Bronchial epithelial cell (primary cell): ENCODE data around the gene IL15. TPM values are rescaled to one million over a fixed set of nuclear protein-coding genes. Genes with fewer than 3 reads are reported as not detected.
A peak's percentile ranks its signal among the peaks of the same experiment; 100 is the strongest.

Experiments used
- DNase-seq: peaks from one replicate; pipeline ENCODE4 v3.0.0-alpha.2; 2010; ENCODE audit warnings: low read depth
- FAIRE-seq: peaks from 2 replicates; lab custom pipeline; 2011; peaks lifted over from hg19 to GRCh38; lab: Jason Lieb, UNC
- H3K27me3 ChIP-seq: 2 replicates; pipeline ENCODE4 v1.5.1; 2011; ENCODE audit warnings: low read length; ENCODE audit not compliant: control insufficient read depth, insufficient read depth
- H3K36me3 ChIP-seq: 2 replicates; pipeline ENCODE4 v1.5.1; 2011; ENCODE audit warnings: low read length; ENCODE audit not compliant: control insufficient read depth, insufficient read depth
- H3K4me3 ChIP-seq: 2 replicates; pipeline ENCODE4 v1.5.1; 2011; ENCODE audit warnings: mild to moderate bottlenecking, low read depth, low read length, control low read depth
- total RNA-seq: library from RNA; depleted of rRNA; stranded (reverse); fragments of >200 nt; gene quantifications from 2 replicates; pipeline ENCODE4 v1.2.1, GENCODE V29; 2014
- TF ChIP-seq, protein P1 (sequence below): IDR thresholded peaks from 2 replicates; pipeline ENCODE4 v1.5.1; 2011; ENCODE audit warnings: mild to moderate bottlenecking, moderate library complexity, low read length, control low read depth, inconsistent platforms; ENCODE audit not compliant: insufficient read depth, severe bottlenecking

IL15 gene
- total RNA-seq, 1 donor from 2014 or later: 0.53 TPM

- FAIRE-seq (no peak), DNase-seq (no peak)
- H3K27me3 ChIP-seq: no peaks in the 10 kb centered on the region
Observed at GRCh38 chr4:141642063-141642462, 5.7 kb downstream of the IL15 start.

DNA sequence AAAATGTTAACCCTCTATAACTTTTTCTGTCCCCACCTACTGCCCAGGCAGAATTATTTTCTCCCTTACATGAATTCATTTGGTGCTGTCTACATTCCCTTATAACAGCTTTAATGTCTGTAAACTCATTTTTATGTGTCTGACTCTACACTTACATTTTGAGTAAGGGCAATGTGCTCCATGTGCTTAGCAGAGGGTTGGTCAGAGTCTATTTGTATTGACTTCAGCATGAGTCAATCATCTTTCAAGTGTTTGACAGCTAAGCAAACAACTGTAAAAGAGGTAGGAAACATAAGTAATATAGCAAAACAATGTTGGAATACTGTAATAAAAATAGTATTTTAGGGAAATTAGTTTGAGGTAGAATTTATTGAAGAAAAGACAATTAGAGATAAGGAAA is 6.3 kb downstream of the IL15 start:
- H3K4me3 ChIP-seq: no peak overlapping the region
- no peaks in the 10 kb centered on the region for H3K27me3 ChIP-seq
- FAIRE-seq (no peak), DNase-seq (peak; percentile 84)
- H3K36me3 ChIP-seq: no peaks in the 10 kb centered on the region
- TF ChIP-seq, protein P1, sequence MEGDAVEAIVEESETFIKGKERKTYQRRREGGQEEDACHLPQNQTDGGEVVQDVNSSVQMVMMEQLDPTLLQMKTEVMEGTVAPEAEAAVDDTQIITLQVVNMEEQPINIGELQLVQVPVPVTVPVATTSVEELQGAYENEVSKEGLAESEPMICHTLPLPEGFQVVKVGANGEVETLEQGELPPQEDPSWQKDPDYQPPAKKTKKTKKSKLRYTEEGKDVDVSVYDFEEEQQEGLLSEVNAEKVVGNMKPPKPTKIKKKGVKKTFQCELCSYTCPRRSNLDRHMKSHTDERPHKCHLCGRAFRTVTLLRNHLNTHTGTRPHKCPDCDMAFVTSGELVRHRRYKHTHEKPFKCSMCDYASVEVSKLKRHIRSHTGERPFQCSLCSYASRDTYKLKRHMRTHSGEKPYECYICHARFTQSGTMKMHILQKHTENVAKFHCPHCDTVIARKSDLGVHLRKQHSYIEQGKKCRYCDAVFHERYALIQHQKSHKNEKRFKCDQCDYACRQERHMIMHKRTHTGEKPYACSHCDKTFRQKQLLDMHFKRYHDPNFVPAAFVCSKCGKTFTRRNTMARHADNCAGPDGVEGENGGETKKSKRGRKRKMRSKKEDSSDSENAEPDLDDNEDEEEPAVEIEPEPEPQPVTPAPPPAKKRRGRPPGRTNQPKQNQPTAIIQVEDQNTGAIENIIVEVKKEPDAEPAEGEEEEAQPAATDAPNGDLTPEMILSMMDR: no peak

More at GRCh38 chr4:141642063-141642462, 5.7 kb downstream of the IL15 start:
- no peaks in the 10 kb centered on the region for H3K36me3 ChIP-seq
- H3K4me3 ChIP-seq: no peak overlapping the region
- TF ChIP-seq, protein P1: no peak

GRCh38 chr4:141643557-141643956 is 7.2 kb downstream of the IL15 start:
- DNase-seq (peak; percentile 97), FAIRE-seq (peak; percentile 95)
- Histone ChIP-seq H3K36me3 (no peaks in the 10 kb centered on the region), H3K4me3 (no peak overlapping the region), H3K27me3 (no peaks in the 10 kb centered on the region)
- TF ChIP-seq, protein P1: no peak

GRCh38 chr4:141645611-141646340 is 9.4 kb downstream of the IL15 start:
- Histone ChIP-seq H3K27me3 (no peaks in the 10 kb centered on the region), H3K36me3 (no peaks in the 10 kb centered on the region), H3K4me3 (no peak overlapping the region)
- no peak for FAIRE-seq
- peak; percentile 88 for DNase-seq
- TF ChIP-seq, protein P1: no peak

GRCh38 chr4:141646969-141647368 is 10.6 kb downstream of the IL15 start:
- FAIRE-seq: no peak
- H3K36me3 ChIP-seq: no peaks in the 10 kb centered on the region
- H3K4me3 ChIP-seq: no peak overlapping the region
- H3K27me3 ChIP-seq: no peaks in the 10 kb centered on the region
- peak; percentile 85 for DNase-seq
- TF ChIP-seq, protein P1: no peak
